ENCODE measurements around the gene TGFBRAP1.

DNA sequence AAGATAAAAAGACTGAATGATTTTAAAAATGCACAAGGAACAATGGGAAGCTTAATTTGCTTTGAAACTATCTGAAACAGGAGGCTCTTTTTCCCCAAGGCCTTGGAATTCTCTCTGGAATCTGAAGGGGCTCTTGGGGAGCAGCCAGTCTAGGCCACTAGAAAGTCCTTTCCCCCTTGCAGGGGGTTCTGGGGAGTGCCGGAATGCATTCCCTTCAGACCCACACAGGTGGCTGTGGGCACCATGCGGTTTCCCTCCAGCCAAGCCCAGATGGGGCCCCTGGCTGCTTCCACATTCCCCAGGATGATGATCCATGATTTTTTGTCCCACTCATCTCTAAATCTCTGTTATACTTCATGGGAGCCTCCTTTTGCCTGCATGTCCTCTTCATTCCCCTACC, 77.3 kb downstream of the TGFBRAP1 start:
- no peak for TF ChIP-seq POLR2A (IDR thresholded peaks at IDR 0.05; ENCODE audit: low read length)
- TF ChIP-seq GATA1 (IDR thresholded peaks at IDR 0.05; ENCODE audit: low read depth, low read length) = no peak

Measured in erythroblast (primary cell).